Activated T-helper 17 cell treated with anti-CD3 and anti-CD28 coated beads, Interleukin-2, amount 50 U/mL, for 72 hours (primary cell): ENCODE measurements around the gene PRIM1. TPM values are rescaled to one million over a fixed set of nuclear protein-coding genes. Genes with fewer than 3 reads are reported as not detected.
"Not testable (repeated sequence)": the region's sequence is repeated elsewhere in the genome, so short reads cannot be mapped to it uniquely, and the experiment has no call there.

ENCODE experiments used
- ATAC-seq: fragments of 150-1000 bp; cut with Tn5 transposase; replicated peaks from 2 replicates; pipeline ENCODE4 v1.10.0; 2021; ENCODE audit warnings: mild to moderate bottlenecking, moderate library complexity
- H3K27ac Mint-ChIP-seq: one replicate; pipeline ENCODE4 v1.8.0; 2022; ENCODE audit warnings: mixed read lengths
- H3K27me3 Mint-ChIP-seq: one replicate; pipeline ENCODE4 v1.8.0; 2022; ENCODE audit warnings: mixed read lengths
- H3K36me3 Mint-ChIP-seq: one replicate; pipeline ENCODE4 v1.8.0; 2022; ENCODE audit warnings: low read depth, mild to moderate bottlenecking, mixed read lengths
- H3K4me1 Mint-ChIP-seq: one replicate; pipeline ENCODE4 v1.8.0; 2022; ENCODE audit warnings: mixed read lengths
- H3K4me3 Mint-ChIP-seq: one replicate; pipeline ENCODE4 v1.8.0; 2022; ENCODE audit warnings: mild to moderate bottlenecking, mixed read lengths
- H3K9me3 Mint-ChIP-seq: one replicate; pipeline ENCODE4 v1.8.0; 2022; ENCODE audit warnings: mixed read lengths
- total RNA-seq, 2 donors: library from RNA; stranded (reverse); gene quantifications; one replicate each; pipeline ENCODE4 v1.2.3, GENCODE V29; 2022

PRIM1 gene
- total RNA-seq, 2 donors from 2014 or later, result 58.0 to 62.9 TPM

- ATAC-seq, result no peak
- Mint-ChIP-seq H3K27me3 (no peaks in the 10 kb centered on the region), H3K4me3 (no peak overlapping the region), H3K9me3 (no peaks in the 10 kb centered on the region), H3K36me3 (peaks cover 90% of the 10 kb centered on the region), H3K4me1 (peaks cover 54% of the 10 kb centered on the region), H3K27ac (peak overlapping the region; percentile 84)
Observed at GRCh38 chr12:56716933-56717880, 34.9 kb downstream of the PRIM1 start.

GRCh38 chr12:56716458-56716857 is 35.7 kb downstream of the PRIM1 start:
- ATAC-seq, result no peak
- Mint-ChIP-seq H3K36me3 (peaks cover 90% of the 10 kb centered on the region), H3K4me3 (peak overlapping the region; percentile 31), H3K27me3 (no peaks in the 10 kb centered on the region), H3K27ac (peak overlapping the region; percentile 84), H3K4me1 (peaks cover 48% of the 10 kb centered on the region), H3K9me3 (no peaks in the 10 kb centered on the region)

- no peak for ATAC-seq
- Mint-ChIP-seq H3K36me3 (peaks cover 88% of the 10 kb centered on the region), H3K27ac (peak overlapping the region; percentile 84), H3K4me1 (peaks cover 41% of the 10 kb centered on the region), H3K27me3 (no peaks in the 10 kb centered on the region), H3K4me3 (peak overlapping the region; percentile 31), H3K9me3 (no peaks in the 10 kb centered on the region)
Observed at GRCh38 chr12:56715798-56716197, 36.3 kb downstream of the PRIM1 start.

GRCh38 chr12:56714431-56714929 is 37.6 kb downstream of the PRIM1 start:
- H3K27me3 Mint-ChIP-seq, result no peaks in the 10 kb centered on the region
- H3K4me3 Mint-ChIP-seq, result no peak overlapping the region
- ATAC-seq, result no peak
- H3K27ac Mint-ChIP-seq, result no peak overlapping the region
- H3K9me3 Mint-ChIP-seq, result no peaks in the 10 kb centered on the region
- H3K36me3 Mint-ChIP-seq, result peaks cover 75% of the 10 kb centered on the region
- peaks cover 28% of the 10 kb centered on the region for H3K4me1 Mint-ChIP-seq

- H3K4me1 Mint-ChIP-seq, result peaks cover 19% of the 10 kb centered on the region
- peak overlapping the region; percentile 12 for H3K27ac Mint-ChIP-seq
- no peak for ATAC-seq
- peaks cover 64% of the 10 kb centered on the region for H3K36me3 Mint-ChIP-seq
- no peaks in the 10 kb centered on the region for H3K9me3 Mint-ChIP-seq
- H3K4me3 Mint-ChIP-seq, result no peak overlapping the region
- no peaks in the 10 kb centered on the region for H3K27me3 Mint-ChIP-seq
Observed at GRCh38 chr12:56713345-56713744, 38.8 kb downstream of the PRIM1 start.

GRCh38 chr12:56709759-56710376 is 42.3 kb downstream of the PRIM1 start:
- no peak for ATAC-seq

GRCh38 chr12:56704522-56704921 is 47.6 kb downstream of the PRIM1 start:
- H3K4me3 Mint-ChIP-seq, H3K27ac Mint-ChIP-seq, H3K9me3 Mint-ChIP-seq, H3K4me1 Mint-ChIP-seq, H3K36me3 Mint-ChIP-seq, H3K27me3 Mint-ChIP-seq, ATAC-seq: not testable (repeated sequence)

More at GRCh38 chr12:56709759-56710376, 42.3 kb downstream of the PRIM1 start:
- Mint-ChIP-seq H3K9me3 (no peaks in the 10 kb centered on the region), H3K4me3 (no peak overlapping the region), H3K36me3 (peaks cover 39% of the 10 kb centered on the region), H3K27me3 (no peaks in the 10 kb centered on the region), H3K4me1 (no peaks in the 10 kb centered on the region), H3K27ac (no peak overlapping the region)

GRCh38 chr12:56699020-56699661 is 53.0 kb downstream of the PRIM1 start:
- H3K9me3 Mint-ChIP-seq, result no peaks in the 10 kb centered on the region
- H3K27ac Mint-ChIP-seq, result no peak overlapping the region
- no peaks in the 10 kb centered on the region for H3K27me3 Mint-ChIP-seq
- H3K36me3 Mint-ChIP-seq, result no peaks in the 10 kb centered on the region
- ATAC-seq, result no peak
- no peak overlapping the region for H3K4me3 Mint-ChIP-seq
- no peaks in the 10 kb centered on the region for H3K4me1 Mint-ChIP-seq

GRCh38 chr12:56695327-56696101 is 56.6 kb downstream of the PRIM1 start:
- Mint-ChIP-seq H3K4me3 (no peak overlapping the region), H3K4me1 (no peaks in the 10 kb centered on the region), H3K36me3 (no peaks in the 10 kb centered on the region), H3K27ac (no peak overlapping the region), H3K27me3 (no peaks in the 10 kb centered on the region), H3K9me3 (no peaks in the 10 kb centered on the region)
- ATAC-seq, result no peak

GRCh38 chr12:56694161-56694560 is 58.0 kb downstream of the PRIM1 start:
- no peaks in the 10 kb centered on the region for H3K27me3 Mint-ChIP-seq
- H3K4me3 Mint-ChIP-seq, result no peak overlapping the region
- no peaks in the 10 kb centered on the region for H3K9me3 Mint-ChIP-seq
- no peaks in the 10 kb centered on the region for H3K36me3 Mint-ChIP-seq
- no peaks in the 10 kb centered on the region for H3K4me1 Mint-ChIP-seq
- no peak for ATAC-seq
- H3K27ac Mint-ChIP-seq, result no peak overlapping the region

- H3K4me1 Mint-ChIP-seq, result peaks cover 8% of the 10 kb centered on the region
- H3K9me3 Mint-ChIP-seq, result no peaks in the 10 kb centered on the region
- ATAC-seq, result no peak
- H3K27ac Mint-ChIP-seq, result peak overlapping the region; percentile 96
- peak overlapping the region; percentile 95 for H3K4me3 Mint-ChIP-seq
- no peaks in the 10 kb centered on the region for H3K27me3 Mint-ChIP-seq
- peaks cover 53% of the 10 kb centered on the region for H3K36me3 Mint-ChIP-seq
Observed at GRCh38 chr12:56688846-56689109, 63.3 kb downstream of the PRIM1 start.

- Mint-ChIP-seq H3K27ac (peak within 1 kb of the TSS; percentile 96), H3K36me3 (peaks cover 58% of the 10 kb centered on the region), H3K4me3 (peak within 1 kb of the TSS; percentile 95), H3K4me1 (peaks cover 8% of the 10 kb centered on the region), H3K9me3 (no peaks in the 10 kb centered on the region), H3K27me3 (no peaks in the 10 kb centered on the region)
- peak; percentile 78 for ATAC-seq
Observed at GRCh38 chr12:56688129-56688845, 63.8 kb downstream of the PRIM1 start, which contains the start of gene PTGES3. PTGES3 (minus strand) TSS chr12:56688284; CDS start chr12:56687999, 285 bp downstream.

GRCh38 chr12:56687223-56688128 is 64.6 kb downstream of the PRIM1 start:
- H3K4me1 Mint-ChIP-seq, result peaks cover 8% of the 10 kb centered on the region
- peaks cover 66% of the 10 kb centered on the region for H3K36me3 Mint-ChIP-seq
- H3K4me3 Mint-ChIP-seq, result peak overlapping the region; percentile 95
- peak overlapping the region; percentile 96 for H3K27ac Mint-ChIP-seq
- H3K27me3 Mint-ChIP-seq, result no peaks in the 10 kb centered on the region
- no peaks in the 10 kb centered on the region for H3K9me3 Mint-ChIP-seq
- peak; percentile 37 for ATAC-seq
